Measurements from ENCODE around the gene EPHA1.
"Not testable (repeated sequence)": the region's sequence is repeated elsewhere in the genome, so short reads cannot be mapped to it uniquely, and the experiment has no call there.

Gene EPHA1

DNA sequence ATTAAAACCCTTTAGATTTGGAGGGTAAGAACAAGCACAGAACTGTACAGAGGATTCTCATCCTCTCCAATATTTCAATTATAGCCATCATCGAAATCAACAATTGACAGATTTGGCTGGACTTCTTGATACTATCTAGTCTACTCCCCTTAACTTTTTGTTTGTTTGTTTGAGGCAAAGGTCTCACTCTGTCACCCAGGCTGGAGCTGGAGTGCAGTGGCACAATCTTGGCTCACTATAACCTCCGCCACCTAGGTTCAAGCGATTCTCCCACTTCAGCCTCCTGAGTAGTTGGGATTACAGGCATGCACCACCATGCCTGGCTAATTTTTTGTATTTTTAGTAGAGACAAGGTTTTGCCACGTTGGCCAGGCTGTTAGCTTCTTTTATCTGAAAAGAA is 6.4 kb downstream of the EPHA1 start:
- not testable (repeated sequence) for DNase-seq (ENCODE audit: low read depth)

DNA sequence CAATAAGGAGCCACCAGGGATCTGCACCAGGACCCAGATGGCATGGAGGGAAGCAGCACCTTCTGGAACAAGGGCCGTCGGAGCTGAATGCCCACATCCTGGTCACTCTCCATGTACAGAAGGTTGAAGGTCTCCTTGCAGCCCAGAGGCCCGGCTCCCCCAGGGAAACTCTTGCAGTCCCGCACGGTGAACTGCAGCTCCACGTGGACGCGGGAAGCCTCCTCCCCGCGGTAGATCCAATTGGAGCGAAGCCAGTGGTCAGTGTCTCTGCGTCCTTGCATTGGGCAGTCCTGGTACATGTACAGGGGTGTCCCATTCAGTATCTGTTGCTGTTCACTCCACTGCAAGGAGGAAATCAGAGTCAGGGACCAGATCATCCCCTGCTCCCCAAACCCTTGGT is 7.4 kb downstream of the EPHA1 start:
- no peak for DNase-seq (ENCODE audit: low read depth)

- DNase-seq (ENCODE audit: low read depth) = no peak
Measured at GRCh38 chr7:143399642-143400041, 9.0 kb downstream of the EPHA1 start.

DNA sequence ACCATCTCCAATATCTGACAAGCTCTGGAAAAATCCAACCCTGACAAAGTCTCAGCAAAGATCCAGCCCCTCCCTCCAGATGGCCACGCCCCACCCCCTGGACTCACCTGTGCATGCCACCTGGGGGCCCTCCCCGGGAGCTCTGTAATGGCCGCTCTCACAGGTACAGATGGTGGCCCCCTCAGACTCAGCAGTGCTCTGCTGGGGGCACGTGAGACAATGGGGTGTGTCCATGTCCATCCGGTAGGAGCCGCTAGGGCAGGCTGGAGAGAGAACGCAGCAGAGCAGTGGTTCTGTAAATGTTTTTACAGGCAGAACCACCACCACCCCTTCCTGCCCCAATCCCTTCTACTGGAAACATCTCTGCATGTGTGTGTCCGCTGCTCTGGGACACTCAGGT is 9.5 kb downstream of the EPHA1 start:
- DNase-seq (ENCODE audit: low read depth) = no peak

DNA sequence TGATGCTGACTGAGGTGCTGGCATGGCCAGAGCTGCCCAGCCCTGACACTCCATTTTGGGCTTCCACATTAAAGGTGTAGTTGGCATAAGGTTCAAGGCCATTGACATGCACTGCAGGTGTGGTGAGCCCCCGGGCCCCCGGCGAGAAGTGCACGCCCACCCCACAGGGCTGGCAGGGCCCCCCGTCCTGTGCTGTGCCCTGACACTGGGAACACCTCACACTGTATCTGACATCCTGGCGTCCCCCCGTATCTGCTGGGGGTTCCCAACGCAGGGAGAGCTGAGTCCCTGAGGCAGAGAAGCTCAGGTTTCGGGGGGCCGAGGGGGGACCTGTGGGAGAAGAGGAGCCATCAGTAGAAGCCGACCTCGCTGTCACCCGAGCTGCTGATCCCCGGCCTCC is 10.0 kb downstream of the EPHA1 start:
- DNase-seq (ENCODE audit: low read depth) = no peak

- DNase-seq (ENCODE audit: low read depth) = no peak
Measured at GRCh38 chr7:143397710-143398530, 10.7 kb downstream of the EPHA1 start.

- DNase-seq (ENCODE audit: low read depth) = no peak
Measured at GRCh38 chr7:143396625-143397556, 11.8 kb downstream of the EPHA1 start.

DNA sequence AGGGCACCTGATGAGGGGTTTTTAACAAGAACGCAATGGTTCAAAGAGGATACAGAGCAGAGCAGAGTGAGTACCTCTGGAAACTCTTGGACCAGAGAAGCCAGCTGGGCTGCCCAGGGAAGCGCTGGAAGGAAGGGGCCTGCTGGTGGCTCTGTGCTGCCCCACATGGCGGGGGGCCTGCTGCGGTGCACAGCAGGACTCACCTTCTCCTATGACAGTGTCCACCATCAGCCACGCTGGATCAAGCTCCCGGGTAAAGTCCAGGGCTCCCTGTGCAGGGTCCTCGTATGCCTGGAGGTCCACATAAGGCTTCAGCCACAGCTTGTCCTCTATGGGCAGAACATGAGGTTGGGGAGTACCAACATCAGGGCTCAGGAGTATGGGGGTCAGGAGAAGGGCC is 12.5 kb downstream of the EPHA1 start:
- DNase-seq (ENCODE audit: low read depth) = no peak

DNA sequence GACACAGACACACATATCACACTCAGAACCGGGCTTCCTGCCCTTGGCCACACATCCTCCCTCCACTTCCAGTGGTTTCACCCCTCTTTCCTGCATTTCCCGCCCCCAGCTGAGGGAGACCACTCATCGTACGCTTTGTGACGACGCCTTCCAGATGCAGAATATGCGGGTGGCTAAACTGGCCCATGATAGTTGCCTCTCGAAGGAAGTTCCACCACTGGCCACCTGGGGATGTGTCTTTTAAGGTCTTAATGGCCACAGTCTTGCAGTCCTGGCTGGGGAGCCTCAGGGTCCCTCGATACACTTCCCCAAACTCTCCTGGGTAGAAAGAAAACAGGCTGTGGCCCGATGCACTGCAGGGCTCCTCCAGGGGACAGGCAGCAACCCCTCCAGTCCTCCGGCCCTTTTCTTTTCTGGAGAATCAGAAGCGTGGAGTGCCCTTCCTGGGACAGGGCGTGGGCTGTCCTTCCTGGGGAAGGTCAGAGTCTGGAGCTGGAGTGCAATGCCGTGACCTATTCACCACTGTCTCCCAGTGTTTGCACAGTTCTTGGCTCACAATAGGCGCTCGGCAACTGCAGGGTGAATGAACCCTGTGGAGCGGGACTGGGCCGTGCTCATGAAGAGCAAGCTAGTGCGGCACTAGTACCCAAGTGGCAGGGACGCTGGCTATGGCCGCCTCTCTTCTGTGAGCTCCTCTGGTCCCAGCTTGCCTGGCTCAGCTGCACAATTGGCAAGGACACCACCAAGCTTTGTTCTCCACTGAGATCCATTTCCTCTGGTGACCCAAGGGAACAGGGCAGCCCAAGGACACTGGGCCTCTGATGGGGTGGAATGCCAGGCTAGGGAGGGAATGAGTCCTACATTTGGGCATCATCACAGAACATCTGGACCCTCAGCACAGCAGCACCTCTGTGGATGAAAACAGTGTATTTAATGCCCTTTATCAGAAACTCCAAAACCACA is 13.2 kb downstream of the EPHA1 start:
- DNase-seq (ENCODE audit: low read depth) = no peak

DNA sequence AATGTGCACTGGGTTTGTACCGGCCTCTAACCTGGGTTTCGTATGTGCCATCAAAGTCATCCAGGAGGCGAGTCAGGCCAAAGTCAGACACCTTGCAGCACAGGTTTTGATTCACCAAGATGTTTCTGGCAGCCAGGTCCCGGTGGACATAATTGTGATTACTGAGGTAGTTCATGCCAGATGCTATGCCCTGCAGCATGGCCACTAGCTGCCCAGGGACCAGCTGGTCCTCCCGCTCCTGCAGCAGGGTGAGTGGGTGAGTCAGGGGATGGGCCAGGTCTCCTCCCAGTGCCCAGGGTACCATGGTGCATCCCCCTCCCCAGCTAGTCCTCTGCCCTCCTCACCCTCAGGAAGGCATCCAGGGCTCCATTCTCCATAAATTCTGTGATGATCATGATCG is 13.9 kb downstream of the EPHA1 start:
- DNase-seq (ENCODE audit: low read depth) = no peak

DNA sequence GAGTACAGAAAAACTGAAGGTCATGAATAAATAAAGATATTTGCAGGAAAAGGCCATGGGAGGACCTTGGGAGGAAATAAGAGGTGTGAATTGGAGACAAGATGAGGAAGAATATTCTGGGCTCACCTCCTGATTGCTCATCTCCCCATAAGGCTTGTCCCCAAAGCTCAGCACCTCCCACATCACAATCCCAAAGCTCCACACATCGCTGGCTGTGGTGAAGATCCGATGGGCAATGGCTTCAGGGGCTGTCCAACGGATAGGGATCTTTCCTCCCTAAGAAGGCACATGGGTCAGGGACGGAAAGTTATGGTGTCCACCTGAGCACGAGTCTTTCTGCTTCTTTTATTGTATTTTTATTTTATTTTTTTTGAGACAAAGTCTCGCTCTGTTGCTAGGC is 14.6 kb downstream of the EPHA1 start:
- no peak for DNase-seq (ENCODE audit: low read depth)

DNA sequence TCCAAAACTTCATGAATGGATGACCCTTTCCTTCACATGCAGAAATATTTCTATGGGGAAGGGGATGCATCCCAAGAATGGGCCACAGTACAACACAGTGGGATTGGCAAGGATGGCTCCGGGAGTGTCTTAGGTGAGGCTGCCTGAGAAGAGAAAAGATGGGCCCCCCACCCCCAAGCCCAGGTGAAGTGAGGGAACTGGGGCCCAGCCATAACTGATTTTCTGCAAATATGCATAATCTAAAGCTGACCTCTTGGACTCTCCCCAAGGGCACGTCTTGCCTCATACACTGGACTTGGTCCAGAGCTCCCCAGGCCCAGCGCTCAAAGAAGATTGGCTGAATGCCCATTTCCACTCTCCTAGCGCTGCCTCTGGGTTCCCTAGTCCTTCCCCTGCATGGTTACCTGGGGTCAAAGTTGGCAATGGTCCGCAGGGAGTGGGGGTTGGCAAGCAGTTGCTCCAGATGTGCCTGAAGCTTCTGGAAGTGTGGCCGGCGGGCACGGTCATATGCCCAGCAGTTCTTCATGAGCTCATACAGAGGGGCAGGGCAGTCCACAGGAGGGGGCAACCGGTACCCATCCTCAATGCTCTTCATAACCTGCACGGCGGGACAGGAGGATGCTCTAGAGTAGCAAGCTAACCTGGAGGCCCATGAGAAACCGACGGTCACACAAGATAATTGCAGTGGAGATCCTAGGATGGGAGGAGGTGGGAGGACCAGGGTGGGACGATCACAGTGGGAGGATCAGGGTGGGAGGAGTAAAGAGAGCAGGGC is 15.2 kb downstream of the EPHA1 start:
- peak; percentile 65 for DNase-seq (ENCODE audit: low read depth)

- no peak for DNase-seq (ENCODE audit: low read depth)
Measured at GRCh38 chr7:143392875-143393266, 15.8 kb downstream of the EPHA1 start.

DNA sequence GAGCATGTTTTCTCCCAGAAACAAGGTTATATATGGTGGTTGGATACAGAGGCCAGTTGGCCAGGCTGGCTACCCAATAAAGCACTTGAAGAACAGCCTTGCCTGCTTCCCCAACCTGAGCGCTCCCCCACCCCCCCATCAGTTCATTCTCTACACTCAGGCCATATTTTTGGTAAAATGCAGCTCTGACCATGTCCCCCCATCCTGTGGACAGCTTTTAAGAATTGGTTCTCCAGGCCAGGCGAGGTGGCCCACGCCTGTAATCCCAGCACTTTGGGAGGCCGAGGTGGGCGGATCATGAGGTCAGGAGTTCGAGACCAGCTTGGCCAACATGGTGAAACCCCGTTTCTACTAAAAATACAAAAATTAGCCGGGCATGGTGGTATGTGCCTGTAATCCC is 16.2 kb downstream of the EPHA1 start:
- not testable (repeated sequence) for DNase-seq (ENCODE audit: low read depth)

- DNase-seq (ENCODE audit: low read depth) = peak; percentile 65
Measured at GRCh38 chr7:143391462-143392404, 16.9 kb downstream of the EPHA1 start.

- no peak for DNase-seq (ENCODE audit: low read depth)
Measured at GRCh38 chr7:143390773-143391317, 17.8 kb downstream of the EPHA1 start.

GRCh38 chr7:143390104-143390772 is 18.4 kb downstream of the EPHA1 start:
- DNase-seq (ENCODE audit: low read depth) = no peak

- DNase-seq (ENCODE audit: low read depth) = no peak
Measured at GRCh38 chr7:143389316-143390103, 19.1 kb downstream of the EPHA1 start.

Measured in iris pigment epithelial cell (primary cell).